Glomerular visceral epithelial cell (primary cell): ENCODE measurements around the gene SCFD2.
"Not testable (repeated sequence)": the region's sequence is repeated elsewhere in the genome, so short reads cannot be mapped to it uniquely, and the experiment has no call there.

Experiments used
- DNase-seq: peaks from one replicate; pipeline ENCODE4 v3.0.0-alpha.2; 2016; ENCODE audit errors: extremely low spot score

The SCFD2 gene

GRCh38 chr4:53013873-53014775 lies 351.7 kb downstream of the SCFD2 start:
- no peak for DNase-seq

GRCh38 chr4:53012738-53013137 lies 353.1 kb downstream of the SCFD2 start:
- no peak for DNase-seq

DNA sequence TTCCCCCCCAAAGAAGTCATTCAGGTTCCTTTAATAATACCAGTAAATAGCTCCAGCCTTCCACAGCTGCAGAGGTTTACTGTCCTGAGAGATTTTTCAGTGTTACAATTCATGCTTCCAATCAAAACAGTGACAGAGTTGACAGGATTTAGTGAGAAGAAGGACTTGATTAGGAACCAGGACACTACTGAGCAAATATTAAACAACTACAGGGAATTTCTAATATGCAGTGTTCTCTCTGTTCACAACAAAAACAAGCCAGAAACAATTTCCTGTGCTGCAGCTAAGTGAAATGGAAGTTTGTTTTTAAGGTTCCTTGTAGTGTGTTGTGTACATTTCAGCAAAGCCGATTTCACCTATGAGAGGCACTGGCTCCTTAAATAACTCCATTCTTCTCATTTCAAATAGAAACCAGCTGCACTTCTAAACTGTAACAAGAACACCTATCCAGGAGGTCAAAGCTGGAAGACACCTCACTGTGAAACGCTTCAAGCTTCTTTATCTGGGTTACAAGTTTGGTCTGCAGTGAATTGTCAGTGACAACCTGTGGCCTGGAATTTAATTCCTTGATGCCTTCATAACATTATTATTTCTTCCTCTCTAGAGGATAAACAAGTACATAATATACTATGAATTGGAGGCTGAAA lies 354.5 kb downstream of the SCFD2 start:
- DNase-seq = no peak

- DNase-seq = no peak
Observed at GRCh38 chr4:53010318-53010717, 355.5 kb downstream of the SCFD2 start.

GRCh38 chr4:53009824-53010223 lies 356.0 kb downstream of the SCFD2 start:
- no peak for DNase-seq

DNA sequence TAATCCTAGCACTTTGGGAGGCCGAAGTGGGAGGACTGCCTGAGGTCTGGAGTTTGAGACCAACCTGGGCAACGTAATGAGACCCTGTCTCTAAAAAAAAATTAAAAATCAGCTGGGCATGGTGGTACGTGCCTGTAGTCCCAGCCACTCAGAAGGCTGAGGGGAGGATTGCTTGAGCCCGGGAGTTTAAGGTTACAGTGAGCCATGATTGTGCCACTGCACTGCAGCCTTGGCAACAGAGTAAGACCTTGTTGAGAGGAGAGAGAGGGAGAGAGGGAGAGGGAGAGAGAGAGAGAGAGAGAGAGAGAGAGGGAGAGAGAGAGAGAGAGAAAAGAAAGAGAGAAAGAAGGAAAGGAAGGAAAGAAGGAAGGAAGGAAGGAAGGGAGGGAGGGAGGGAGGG lies 358.8 kb downstream of the SCFD2 start:
- no peak for DNase-seq

- DNase-seq = no peak
Observed at GRCh38 chr4:53005808-53006207, 360.1 kb downstream of the SCFD2 start.

GRCh38 chr4:53005149-53005546 lies 360.7 kb downstream of the SCFD2 start:
- no peak for DNase-seq

- DNase-seq = no peak
Observed at GRCh38 chr4:53004497-53005148, 361.2 kb downstream of the SCFD2 start.

- no peak for DNase-seq
Observed at GRCh38 chr4:53003959-53004358, 361.9 kb downstream of the SCFD2 start.

- DNase-seq = no peak
Observed at GRCh38 chr4:53000560-53000959, 365.3 kb downstream of the SCFD2 start.

DNA sequence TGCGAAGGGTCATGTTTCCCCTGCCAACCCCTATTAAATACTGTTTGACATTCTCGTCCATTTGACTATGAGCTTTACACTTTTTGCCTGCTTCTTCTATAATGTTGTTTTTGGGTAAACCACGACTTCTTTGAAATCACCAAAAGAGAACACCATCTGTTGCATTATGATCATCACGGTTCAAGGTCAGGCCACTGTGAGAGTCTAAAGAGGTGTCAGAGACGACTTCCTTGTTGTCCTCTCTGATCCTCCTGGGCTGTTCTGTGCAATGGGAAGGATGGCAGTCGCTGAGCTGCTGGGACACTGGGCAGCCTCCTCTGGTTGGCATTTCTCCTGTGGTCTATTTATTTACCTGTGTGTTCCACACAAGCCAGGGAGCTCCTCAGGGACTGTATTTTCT lies 366.2 kb downstream of the SCFD2 start:
- DNase-seq = no peak

GRCh38 chr4:52998413-52998812 lies 367.4 kb downstream of the SCFD2 start:
- DNase-seq = no peak

GRCh38 chr4:52997132-52997416 lies 368.8 kb downstream of the SCFD2 start:
- no peak for DNase-seq

DNA sequence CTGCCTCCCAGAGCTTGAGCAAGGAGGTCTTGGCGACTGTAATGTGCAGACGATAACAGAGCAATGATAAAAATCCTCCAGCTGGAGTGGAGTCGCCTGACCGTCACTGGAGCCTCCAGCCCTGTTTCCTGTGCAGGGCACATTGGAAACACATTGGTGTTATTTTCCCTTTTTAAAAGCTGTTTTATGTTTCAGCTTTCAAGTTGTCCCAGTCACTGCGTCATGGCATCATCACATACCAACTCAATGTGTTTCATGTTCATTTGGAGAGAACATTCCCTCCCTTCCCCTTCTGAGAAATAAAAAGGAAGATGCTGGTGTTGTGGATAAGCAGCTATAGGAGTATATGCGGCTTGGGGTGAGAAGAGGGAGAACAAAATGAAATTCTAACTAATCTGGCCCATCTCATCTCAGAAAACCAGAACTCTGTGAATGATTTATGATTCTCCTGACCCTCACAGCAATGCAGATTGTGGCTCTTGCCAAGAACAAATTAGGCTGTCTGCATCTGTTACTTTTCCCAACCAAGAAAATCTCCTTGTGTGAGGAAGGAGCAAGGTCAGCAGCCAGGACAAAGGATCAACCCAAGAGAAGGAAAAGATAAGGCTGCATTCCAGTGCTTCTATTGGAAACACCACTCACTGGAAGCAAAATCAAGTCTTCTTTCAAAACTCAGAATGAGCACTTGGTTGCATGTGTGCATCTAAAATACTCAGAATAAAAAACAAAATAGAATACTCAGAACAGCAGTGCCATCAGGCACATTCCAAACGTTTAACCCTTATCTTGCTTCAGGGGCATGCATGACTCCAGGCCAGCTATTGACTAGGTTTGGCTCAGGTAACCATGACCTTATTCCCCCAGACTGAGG lies 369.4 kb downstream of the SCFD2 start:
- no peak for DNase-seq

GRCh38 chr4:52995360-52996030 lies 370.4 kb downstream of the SCFD2 start:
- DNase-seq = no peak

GRCh38 chr4:52994567-52994966 lies 371.3 kb downstream of the SCFD2 start:
- no peak for DNase-seq

- DNase-seq = no peak
Observed at GRCh38 chr4:52993771-52994170, 372.1 kb downstream of the SCFD2 start.

GRCh38 chr4:52992551-52992950 lies 373.3 kb downstream of the SCFD2 start:
- DNase-seq = not testable (repeated sequence)

DNA sequence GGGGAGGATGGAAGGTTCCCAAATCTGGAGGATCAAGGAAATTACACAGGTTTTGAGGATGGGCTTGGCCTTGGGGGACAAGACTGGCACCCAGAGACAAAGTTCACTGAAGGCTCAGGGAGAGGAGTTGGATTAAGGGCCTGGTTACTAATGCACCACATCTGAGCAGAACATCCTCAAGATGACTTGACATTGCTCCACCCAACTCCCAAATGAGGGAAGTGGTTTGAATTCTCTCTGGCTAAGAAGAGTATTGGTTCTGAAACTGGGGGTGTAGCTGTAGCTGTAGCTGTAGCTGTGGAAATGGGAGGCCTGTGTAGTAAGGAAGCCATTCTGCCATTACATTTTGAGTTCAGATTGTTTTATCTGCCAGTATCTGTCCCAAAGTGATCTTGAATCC lies 374.4 kb downstream of the SCFD2 start:
- DNase-seq = no peak

DNA sequence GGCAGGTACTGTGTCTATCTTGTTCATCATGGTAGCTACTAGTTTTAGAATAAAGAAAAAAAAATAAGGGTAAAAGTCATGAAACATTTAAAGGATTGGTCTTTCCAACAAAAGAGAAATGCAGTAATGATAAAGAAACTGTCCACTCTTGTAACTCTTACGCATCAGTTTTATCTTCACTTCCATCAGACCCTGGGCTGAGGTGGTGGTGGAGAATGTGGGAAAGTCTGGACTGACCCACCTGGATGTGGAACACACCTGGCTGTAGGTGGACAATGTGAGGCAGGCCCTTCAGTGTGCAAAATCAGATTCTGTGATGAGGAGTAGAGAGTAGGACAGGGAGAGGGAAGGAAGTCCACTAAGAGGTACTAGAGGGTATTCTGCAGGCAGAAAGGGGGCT lies 375.2 kb downstream of the SCFD2 start:
- no peak for DNase-seq
